HepG2 (cell line): ENCODE data around the gene TNFAIP8L1. TPM values are rescaled to one million over a fixed set of nuclear protein-coding genes. Genes with fewer than 3 reads are reported as not detected.

ENCODE experiments used
- ATF1 ChIP-seq: IDR thresholded peaks from 2 replicates; pipeline ENCODE4 v1.6.1; 2016; ENCODE audit warnings: mild to moderate bottlenecking, control low read depth
- CENPT ChIP-seq: sonication (generic); formaldehyde crosslinking; IDR thresholded peaks from 2 replicates; pipeline ENCODE4 v1.8.0; 2022; ENCODE audit warnings: low read depth, mild to moderate bottlenecking, moderate library complexity, missing genetic modification reagents
- CREB1 ChIP-seq, 2 experiments: fragments of 450-650 bp in 1 of 2; IDR thresholded peaks; 2 replicates each; pipeline ENCODE4 v1.6.1; 2016 to 2017; ENCODE audit warnings: control low read depth in 1 of 2, mild to moderate bottlenecking in 1 of 2, missing compliant biosample characterization in 1 of 2, missing genetic modification characterization in 1 of 2
- FOXC1 ChIP-seq: sonication (generic); formaldehyde crosslinking; IDR thresholded peaks from 2 replicates; pipeline ENCODE4 v1.8.0; 2022; ENCODE audit warnings: mild to moderate bottlenecking, missing genetic modification reagents, borderline replicate concordance
- HDAC2 ChIP-seq: sonication (generic); formaldehyde crosslinking; IDR thresholded peaks from 2 replicates; pipeline ENCODE4 v1.4.0; 2020; ENCODE audit warnings: missing genetic modification reagents
- IRF2 ChIP-seq: IDR thresholded peaks from 2 replicates; pipeline ENCODE4 v1.6.1; 2018; ENCODE audit warnings: missing genetic modification reagents, missing compliant biosample characterization
- MIXL1 ChIP-seq: IDR thresholded peaks from 2 replicates; pipeline ENCODE4 v1.6.1; 2016
- REPIN1 ChIP-seq: sonication (generic); formaldehyde crosslinking; IDR thresholded peaks from 2 replicates; pipeline ENCODE4 v1.8.0; 2022; ENCODE audit warnings: missing genetic modification reagents, low read depth, mild to moderate bottlenecking, borderline replicate concordance
- SMC3 ChIP-seq: IDR thresholded peaks from 2 replicates; pipeline ENCODE4 v1.6.1; 2011; ENCODE audit warnings: low read length, improper control_type of control experiment
- TARDBP ChIP-seq: sonication (generic); formaldehyde crosslinking; IDR thresholded peaks from 2 replicates; pipeline ENCODE4 v1.8.0; 2022; ENCODE audit warnings: mild to moderate bottlenecking, missing genetic modification reagents
- TGIF2 ChIP-seq: IDR thresholded peaks from 2 replicates; pipeline ENCODE4 v1.6.1; 2016; ENCODE audit warnings: control low read depth, missing compliant biosample characterization
- YY1 ChIP-seq: IDR thresholded peaks from 2 replicates; pipeline ENCODE4 v1.6.1; 2011; ENCODE audit warnings: low read length, low read depth, moderate library complexity, mild to moderate bottlenecking; ENCODE audit not compliant: insufficient read depth, insufficient replicate concordance
- ZNF143 ChIP-seq: sonication (generic); formaldehyde crosslinking; IDR thresholded peaks from 2 replicates; pipeline ENCODE4 v1.4.0; 2020; ENCODE audit warnings: missing genetic modification reagents
- ZNF629 ChIP-seq: sonication (generic); formaldehyde crosslinking; conservative IDR thresholded peaks from 2 replicates; pipeline ENCODE4 v1.5.0; 2020; ENCODE audit warnings: missing genetic modification reagents
- ZNF652 ChIP-seq: IDR thresholded peaks from 2 replicates; pipeline ENCODE4 v1.6.1; 2016; ENCODE audit warnings: low read depth, borderline replicate concordance
- ZNF709 ChIP-seq: sonication (generic); formaldehyde crosslinking; IDR thresholded peaks from 2 replicates; pipeline ENCODE4 v1.5.0; 2020; ENCODE audit warnings: mild to moderate bottlenecking, missing genetic modification reagents
- ZNF792 ChIP-seq: IDR thresholded peaks from 2 replicates; pipeline ENCODE4 v1.6.1; 2016
- ZSCAN25 ChIP-seq: sonication (generic); formaldehyde crosslinking; IDR thresholded peaks from 2 replicates; pipeline ENCODE4 v1.8.0; 2022; ENCODE audit warnings: mild to moderate bottlenecking, missing genetic modification reagents
- polyA plus RNA-seq, 8 experiments: library from polyadenylated mRNA; depleted of rRNA in 3 of 8; stranded (reverse) in 7 of 8; unstranded in 1 of 8; fragments of >200 nt; fragmentation: Illumina TruSeq in 4 of 8; extraction: Trizol in 4 of 8; gene quantifications; 2 replicates each; pipeline versions ENCODE4 v1.2.1 to v1.2.3, GENCODE V29; 2011 to 2016; ENCODE audit warnings: low read depth in 4 of 8, missing spikeins in 1 of 8, mixed read lengths in 1 of 8; ENCODE audit not compliant: insufficient read depth in 1 of 8
- total RNA-seq, 5 experiments: library from RNA; depleted of rRNA; stranded (reverse); fragments of >200 nt; fragmentation: Illumina TruSeq; extraction: Trizol; gene quantifications; 2 replicates each; pipeline ENCODE4 v1.2.3, GENCODE V29; 2016; ENCODE audit warnings: low read depth in 1 of 5
- TF ChIP-seq, protein P1 (sequence below): sonication (generic); formaldehyde crosslinking; IDR thresholded peaks from 2 replicates; pipeline ENCODE4 v1.5.1; 2020; ENCODE audit warnings: mild to moderate bottlenecking, moderate library complexity, missing genetic modification reagents
- TF ChIP-seq, protein P2 (sequence below): sonication (generic); formaldehyde crosslinking; IDR thresholded peaks from 2 replicates; pipeline ENCODE4 v1.5.0; 2020; ENCODE audit warnings: mild to moderate bottlenecking, missing genetic modification reagents, moderate library complexity
- TF ChIP-seq, protein P3 (sequence below): sonication (generic); formaldehyde crosslinking; IDR thresholded peaks from 2 replicates; pipeline ENCODE4 v1.9.0; 2021; ENCODE audit warnings: missing genetic modification reagents, borderline replicate concordance
- TF ChIP-seq, protein P4 (sequence below): sonication (generic); formaldehyde crosslinking; IDR thresholded peaks from 2 replicates; pipeline ENCODE4 v1.4.0; 2020; ENCODE audit warnings: missing genetic modification reagents

TNFAIP8L1 gene
- total and polyA plus RNA-seq, 2 of the 13 experiments (the other 11 are each of a cell fraction or from before 2014, with no cell fraction given), result 13.4 to 21.4 TPM

DNA sequence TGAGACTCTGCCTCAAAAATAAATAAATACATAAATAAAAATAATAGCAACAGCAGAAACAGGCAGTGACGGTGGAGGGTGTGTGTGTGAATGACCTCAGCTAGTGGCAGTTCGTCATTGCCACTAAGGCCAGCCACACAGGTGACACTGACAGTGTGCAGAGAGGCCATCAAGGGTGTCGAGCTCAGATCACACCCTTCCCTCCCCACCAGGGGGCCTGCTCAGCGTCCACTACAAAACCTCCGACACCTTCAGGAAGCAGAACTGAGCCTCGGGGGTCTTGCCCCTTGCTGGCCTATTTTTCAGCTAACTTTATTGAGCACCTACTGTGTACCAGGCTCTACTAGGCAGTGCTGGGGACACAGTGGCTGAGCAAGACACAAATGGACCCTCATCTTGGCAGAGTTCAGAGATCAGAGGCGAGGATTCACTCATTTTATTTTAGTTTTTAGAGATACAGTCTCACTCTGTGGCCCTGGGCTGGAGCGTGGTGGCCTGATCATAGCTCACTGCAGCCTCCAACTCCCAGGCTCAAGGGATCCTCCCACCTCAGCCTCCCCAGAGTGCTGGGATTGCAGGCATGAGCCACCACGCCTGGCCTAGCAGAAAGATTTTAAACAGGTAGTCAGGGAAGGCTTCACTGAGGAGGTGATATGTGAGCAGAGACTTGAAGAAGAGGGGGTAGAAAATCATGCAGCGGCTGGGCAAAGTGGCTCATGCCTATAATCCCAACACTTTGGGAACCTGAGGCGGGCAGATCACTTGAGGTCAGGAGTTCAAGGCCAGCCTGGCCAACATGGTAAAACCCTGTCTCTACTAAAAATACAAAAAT is 49.5 kb upstream of the TNFAIP8L1 start (continued):
- TF ChIP-seq, protein P1, sequence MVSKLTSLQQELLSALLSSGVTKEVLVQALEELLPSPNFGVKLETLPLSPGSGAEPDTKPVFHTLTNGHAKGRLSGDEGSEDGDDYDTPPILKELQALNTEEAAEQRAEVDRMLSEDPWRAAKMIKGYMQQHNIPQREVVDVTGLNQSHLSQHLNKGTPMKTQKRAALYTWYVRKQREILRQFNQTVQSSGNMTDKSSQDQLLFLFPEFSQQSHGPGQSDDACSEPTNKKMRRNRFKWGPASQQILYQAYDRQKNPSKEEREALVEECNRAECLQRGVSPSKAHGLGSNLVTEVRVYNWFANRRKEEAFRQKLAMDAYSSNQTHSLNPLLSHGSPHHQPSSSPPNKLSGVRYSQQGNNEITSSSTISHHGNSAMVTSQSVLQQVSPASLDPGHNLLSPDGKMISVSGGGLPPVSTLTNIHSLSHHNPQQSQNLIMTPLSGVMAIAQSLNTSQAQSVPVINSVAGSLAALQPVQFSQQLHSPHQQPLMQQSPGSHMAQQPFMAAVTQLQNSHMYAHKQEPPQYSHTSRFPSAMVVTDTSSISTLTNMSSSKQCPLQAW (CRISPR knock-in tag), result peak; percentile 46; the same call in 1 of the 2 replicates
- TF ChIP-seq ZSCAN25 (CRISPR knock-in tag) (peak; percentile 45; the same call in 1 of the 2 replicates), SMC3 (peak; percentile 55), REPIN1 (CRISPR knock-in tag) (0 out of 2 replicates have a peak, but pooled peaks have one; percentile 25), MIXL1 (CRISPR knock-in tag) (peak; percentile 42; the same call in 1 of the 2 replicates), ZNF629 (CRISPR knock-in tag) (0 out of 2 replicates have a peak, but pooled peaks have one; percentile 24), CREB1 (IDR thresholded peaks at IDR 0.05) (peak; percentile 60), CREB1 (CRISPR knock-in tag; IDR thresholded peaks at IDR 0.05) (no peak), TGIF2 (CRISPR knock-in tag) (peak; percentile 31; the same call in 1 of the 2 replicates), HDAC2 (CRISPR knock-in tag) (0 out of 2 replicates have a peak, but pooled peaks have one; percentile 21), ZNF709 (no peak), FOXC1 (no peak), ATF1 (CRISPR knock-in tag) (no peak), TARDBP (CRISPR knock-in tag) (peak; percentile 53; the same call in 1 of the 2 replicates), IRF2 (CRISPR knock-in tag) (0 out of 2 replicates have a peak, but pooled peaks have one; percentile 30), ZNF652 (CRISPR knock-in tag) (peak; percentile 24; the same call in 1 of the 2 replicates), YY1 (peak; percentile 34), CENPT (CRISPR knock-in tag) (no peak), ZNF792 (CRISPR knock-in tag) (0 out of 2 replicates have a peak, but pooled peaks have one; percentile 36), ZNF143 (CRISPR knock-in tag) (no peak)
- TF ChIP-seq, protein P2, sequence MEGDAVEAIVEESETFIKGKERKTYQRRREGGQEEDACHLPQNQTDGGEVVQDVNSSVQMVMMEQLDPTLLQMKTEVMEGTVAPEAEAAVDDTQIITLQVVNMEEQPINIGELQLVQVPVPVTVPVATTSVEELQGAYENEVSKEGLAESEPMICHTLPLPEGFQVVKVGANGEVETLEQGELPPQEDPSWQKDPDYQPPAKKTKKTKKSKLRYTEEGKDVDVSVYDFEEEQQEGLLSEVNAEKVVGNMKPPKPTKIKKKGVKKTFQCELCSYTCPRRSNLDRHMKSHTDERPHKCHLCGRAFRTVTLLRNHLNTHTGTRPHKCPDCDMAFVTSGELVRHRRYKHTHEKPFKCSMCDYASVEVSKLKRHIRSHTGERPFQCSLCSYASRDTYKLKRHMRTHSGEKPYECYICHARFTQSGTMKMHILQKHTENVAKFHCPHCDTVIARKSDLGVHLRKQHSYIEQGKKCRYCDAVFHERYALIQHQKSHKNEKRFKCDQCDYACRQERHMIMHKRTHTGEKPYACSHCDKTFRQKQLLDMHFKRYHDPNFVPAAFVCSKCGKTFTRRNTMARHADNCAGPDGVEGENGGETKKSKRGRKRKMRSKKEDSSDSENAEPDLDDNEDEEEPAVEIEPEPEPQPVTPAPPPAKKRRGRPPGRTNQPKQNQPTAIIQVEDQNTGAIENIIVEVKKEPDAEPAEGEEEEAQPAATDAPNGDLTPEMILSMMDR (CRISPR knock-in tag), result peak; percentile 90
- TF ChIP-seq, protein P3, sequence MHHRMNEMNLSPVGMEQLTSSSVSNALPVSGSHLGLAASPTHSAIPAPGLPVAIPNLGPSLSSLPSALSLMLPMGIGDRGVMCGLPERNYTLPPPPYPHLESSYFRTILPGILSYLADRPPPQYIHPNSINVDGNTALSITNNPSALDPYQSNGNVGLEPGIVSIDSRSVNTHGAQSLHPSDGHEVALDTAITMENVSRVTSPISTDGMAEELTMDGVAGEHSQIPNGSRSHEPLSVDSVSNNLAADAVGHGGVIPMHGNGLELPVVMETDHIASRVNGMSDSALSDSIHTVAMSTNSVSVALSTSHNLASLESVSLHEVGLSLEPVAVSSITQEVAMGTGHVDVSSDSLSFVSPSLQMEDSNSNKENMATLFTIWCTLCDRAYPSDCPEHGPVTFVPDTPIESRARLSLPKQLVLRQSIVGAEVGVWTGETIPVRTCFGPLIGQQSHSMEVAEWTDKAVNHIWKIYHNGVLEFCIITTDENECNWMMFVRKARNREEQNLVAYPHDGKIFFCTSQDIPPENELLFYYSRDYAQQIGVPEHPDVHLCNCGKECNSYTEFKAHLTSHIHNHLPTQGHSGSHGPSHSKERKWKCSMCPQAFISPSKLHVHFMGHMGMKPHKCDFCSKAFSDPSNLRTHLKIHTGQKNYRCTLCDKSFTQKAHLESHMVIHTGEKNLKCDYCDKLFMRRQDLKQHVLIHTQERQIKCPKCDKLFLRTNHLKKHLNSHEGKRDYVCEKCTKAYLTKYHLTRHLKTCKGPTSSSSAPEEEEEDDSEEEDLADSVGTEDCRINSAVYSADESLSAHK (CRISPR knock-in tag), result no peak
- TF ChIP-seq, protein P4, sequence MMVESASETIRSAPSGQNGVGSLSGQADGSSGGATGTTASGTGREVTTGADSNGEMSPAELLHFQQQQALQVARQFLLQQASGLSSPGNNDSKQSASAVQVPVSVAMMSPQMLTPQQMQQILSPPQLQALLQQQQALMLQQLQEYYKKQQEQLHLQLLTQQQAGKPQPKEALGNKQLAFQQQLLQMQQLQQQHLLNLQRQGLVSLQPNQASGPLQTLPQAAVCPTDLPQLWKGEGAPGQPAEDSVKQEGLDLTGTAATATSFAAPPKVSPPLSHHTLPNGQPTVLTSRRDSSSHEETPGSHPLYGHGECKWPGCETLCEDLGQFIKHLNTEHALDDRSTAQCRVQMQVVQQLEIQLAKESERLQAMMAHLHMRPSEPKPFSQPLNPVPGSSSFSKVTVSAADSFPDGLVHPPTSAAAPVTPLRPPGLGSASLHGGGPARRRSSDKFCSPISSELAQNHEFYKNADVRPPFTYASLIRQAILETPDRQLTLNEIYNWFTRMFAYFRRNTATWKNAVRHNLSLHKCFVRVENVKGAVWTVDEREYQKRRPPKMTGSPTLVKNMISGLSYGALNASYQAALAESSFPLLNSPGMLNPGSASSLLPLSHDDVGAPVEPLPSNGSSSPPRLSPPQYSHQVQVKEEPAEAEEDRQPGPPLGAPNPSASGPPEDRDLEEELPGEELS (CRISPR knock-in tag), result no peak
